Stimulated activated naive CD4-positive, alpha-beta T cell treated with Interleukin-2 at 50 U/mL for 16 hours (primary cell): Measurements from ENCODE around the gene BPIFB2.
"Not testable (repeated sequence)": the region's sequence is repeated elsewhere in the genome, so short reads cannot be mapped to it uniquely, and the experiment has no call there.

Source experiments
- DNase-seq: peaks from one replicate; lab custom pipeline; 2025; lab: John Stamatoyannopoulos, UW

Gene BPIFB2

GRCh38 chr20:32971703-32972161 is 35.8 kb upstream of the BPIFB2 start:
- no peak for DNase-seq

GRCh38 chr20:32972181-32973076 is 35.1 kb upstream of the BPIFB2 start:
- DNase-seq = peak; percentile 75

DNA sequence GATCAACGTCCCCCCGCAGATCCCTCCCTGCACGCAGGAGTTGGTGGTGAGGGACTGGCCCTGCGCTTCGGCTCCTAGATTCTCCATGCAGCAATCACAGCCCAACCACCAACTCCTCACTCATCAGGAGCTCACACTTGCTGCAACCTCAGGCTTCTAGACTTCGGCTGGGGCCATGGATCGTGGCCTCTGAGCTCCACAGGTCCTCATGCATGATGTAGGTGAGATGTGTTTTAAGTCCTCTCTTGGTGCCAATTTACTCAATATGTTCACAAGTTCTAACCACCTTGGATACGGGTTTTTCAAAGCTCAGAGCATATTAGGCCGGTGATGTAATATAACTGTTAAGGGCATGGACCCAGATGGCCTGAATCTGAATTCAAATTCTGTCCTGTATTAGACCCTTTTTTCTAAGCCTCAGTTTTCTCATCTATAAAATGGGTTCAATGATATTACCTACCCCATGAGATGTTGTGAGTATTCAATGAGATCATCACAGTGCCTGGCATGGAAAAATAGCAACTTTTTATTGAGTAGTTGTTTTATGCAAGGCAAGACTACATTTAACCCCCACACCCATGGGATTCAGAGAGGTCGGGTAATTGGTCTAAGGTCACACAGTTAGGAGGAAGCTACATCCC is 34.3 kb upstream of the BPIFB2 start:
- DNase-seq = no peak

GRCh38 chr20:32974204-32975064 is 33.1 kb upstream of the BPIFB2 start:
- not testable (repeated sequence) for DNase-seq

DNA sequence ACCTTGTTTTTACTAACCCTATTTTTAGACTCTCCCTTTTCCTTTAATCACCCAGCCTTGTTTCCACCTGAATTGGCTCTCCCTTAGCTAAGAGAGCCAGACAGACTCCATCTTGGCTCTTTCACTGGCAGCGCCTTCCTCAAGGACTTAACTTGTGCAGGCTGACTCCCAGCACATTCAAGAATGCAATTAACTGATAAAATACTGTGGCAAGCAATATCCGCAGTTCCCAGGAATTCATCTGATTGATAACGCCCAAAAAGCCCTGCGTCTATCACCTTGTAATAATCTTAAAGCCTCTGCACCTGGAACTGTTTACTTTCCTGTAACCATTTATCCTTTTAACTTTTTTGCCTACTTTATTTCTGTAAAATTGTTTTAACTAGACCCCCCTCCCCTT is 32.4 kb upstream of the BPIFB2 start:
- DNase-seq = not testable (repeated sequence)

DNA sequence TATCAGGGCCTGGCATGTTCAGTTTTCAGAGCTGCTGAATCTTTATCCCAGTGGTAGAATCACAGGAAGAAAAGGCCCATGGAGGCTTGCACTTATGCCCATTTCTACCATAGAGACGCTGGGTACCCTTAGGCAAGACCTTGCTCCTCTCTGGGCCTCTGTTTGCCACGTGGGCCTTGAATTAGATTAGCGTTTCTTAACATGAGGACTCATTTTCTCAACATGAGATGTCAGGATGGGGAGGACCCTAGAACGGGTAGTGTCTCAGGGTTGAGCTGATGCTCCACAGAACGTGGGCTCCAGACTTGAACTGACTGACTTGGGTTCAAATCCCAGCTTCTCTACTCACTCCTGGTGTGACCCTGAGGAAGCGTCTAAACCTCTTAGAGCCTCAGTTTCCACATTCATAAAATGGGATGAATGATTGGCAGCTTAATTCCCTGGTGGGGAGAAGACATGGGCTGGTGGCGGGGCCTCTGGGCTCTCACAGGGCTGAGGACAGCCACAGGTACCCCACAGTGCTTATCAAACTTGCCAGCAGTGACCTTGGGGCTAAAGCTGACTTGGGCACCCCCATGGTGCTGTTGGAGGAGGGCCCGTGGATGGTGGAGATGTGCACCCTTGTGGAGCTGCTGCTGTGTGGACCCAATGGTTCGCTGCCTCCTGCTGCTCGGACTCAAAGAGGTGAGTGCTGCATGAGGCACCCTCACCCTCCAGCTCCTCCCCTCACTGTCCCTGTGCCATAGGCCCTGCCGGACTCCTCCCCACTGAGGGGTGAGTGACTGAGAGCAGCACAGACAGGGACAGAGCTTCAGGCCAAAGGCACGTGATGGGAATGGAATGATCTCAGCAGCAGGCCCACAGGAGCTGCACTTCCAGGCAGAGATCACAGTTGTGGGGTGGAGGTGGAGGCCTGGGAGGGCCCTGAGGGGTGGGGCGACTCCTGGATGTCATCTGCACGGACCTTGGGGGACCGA is 31.5 kb upstream of the BPIFB2 start:
- DNase-seq = no peak

DNA sequence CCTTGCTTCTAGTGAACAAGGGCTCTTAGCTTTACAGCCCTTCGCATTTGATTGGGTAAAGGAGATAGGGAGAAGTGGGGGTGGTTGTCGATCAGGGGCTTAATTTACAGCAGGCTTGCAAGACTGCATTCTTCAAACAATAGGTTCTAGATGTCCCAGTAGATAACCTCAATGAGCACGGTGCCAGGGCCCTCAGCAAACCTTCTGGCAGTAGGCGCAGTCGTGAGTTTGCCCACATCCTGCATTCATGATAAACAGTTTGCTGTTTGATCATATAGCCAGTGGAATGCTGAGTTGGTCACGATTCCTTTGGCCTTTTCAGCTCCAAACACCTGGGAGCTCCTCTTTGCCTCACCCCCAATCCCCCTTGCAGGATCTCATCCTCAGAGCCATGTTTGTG is 30.8 kb upstream of the BPIFB2 start:
- DNase-seq = no peak

DNA sequence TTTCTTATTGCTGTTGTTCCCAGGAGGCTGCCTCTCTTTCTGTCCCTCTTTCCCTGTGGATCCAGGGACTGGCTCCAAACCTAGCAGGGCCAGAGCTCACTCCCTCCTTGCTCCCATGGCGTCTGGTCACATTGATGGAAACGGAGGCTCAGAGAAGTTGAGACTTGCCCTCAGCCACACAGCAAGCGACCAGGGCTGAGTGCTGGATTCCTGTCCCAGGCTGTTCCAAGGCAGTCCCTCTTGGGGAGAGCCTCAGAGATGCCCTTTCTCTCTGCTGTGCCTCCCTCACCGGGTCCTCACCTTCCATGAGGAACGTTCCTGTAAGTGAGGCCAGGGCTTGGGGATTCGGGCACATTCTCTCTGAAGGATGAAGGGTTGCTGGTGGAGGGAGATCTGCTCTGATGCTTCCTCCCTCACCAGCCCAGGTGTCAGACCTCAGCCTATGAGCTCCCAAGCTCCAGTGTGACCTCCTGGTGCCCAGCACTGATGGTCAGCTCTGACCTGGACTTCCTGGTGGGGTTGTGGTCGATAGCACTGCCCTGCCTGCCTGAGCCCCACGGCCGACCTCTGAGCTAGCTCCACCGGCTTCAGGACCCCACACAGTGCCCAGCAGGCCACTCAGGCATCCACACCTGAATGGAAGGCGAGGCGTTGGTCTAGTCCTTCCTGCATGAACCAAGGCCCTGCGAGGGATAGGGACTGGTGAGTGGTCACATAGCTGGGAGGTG is 30.1 kb upstream of the BPIFB2 start:
- DNase-seq = no peak

GRCh38 chr20:32978009-32978335 is 29.5 kb upstream of the BPIFB2 start:
- no peak for DNase-seq

DNA sequence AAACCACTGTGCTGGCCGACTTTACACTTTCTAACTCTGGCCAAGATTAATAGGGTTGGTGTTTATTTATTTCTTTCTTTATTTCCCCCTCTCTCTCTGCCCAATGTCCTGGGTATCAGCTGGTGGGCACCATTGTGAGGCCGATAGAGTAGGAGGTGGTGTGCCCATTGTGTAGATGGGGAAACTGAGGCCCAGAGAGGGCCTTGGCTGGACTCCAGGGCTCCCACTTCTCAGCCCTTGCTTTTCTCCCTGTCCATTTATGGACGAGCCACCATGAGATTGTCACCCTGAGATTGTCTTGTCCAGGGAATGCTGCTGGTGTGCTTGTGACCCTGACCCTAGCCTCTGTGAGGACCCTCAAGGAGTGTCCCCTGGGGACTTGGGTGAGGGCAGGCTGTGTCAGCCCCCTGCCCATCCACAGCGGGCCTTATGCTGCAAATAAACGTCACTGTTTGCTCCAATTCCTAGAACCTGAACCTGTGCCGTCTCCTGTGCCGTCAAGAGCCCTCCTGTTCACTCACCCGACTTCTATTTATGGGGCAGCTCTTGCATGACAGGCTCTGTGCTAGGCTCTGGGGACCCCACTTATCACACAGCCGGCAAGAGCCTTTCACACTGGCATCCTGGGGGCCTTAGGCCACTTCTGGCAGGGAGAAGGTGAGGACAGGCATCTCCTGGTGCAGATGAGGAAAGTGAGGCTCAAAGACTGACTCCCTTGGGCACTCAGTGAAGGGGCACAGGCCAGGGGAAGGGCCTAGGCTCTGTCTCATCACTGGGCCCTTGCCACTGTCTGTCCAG is 28.1 kb upstream of the BPIFB2 start:
- no peak for DNase-seq

DNA sequence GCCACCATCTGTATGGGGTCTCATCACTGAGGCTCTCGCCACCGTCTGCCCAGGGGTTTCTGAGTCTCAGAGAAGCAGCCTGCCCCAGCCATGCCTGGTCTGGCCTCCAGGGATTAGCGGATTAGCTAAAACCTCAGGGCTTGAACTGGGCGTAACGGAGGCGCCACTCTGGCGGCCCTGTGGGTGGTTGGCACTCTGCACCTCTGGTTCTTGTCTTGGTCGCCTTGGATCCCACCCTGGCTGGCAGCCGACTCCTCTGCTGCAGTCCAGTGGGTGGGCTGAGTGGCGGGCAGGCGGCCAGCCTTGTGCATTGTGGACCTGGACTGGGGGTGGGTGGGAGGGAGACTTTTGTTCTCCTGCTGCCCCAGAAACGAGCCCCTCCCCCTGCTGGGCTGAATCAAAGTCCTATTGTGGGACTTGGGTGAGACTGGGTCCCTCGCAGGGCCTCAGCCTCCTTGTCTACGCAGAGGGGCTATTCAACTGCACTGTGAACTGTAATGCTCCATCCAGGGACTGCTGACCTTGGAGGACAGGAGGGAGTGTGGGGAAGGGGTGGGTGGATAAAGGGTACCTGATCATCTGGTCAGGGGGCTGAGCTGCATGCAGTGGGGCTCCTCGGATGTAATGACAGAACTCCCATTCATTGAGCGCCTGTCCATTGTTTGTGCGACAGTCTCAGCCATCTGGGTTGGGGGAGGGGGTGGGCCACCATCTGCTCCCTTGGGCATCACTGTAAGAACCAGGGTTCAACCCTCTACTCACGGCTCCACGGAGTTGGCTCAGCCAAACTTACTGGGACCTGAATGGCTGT is 27.2 kb upstream of the BPIFB2 start:
- DNase-seq = no peak

DNA sequence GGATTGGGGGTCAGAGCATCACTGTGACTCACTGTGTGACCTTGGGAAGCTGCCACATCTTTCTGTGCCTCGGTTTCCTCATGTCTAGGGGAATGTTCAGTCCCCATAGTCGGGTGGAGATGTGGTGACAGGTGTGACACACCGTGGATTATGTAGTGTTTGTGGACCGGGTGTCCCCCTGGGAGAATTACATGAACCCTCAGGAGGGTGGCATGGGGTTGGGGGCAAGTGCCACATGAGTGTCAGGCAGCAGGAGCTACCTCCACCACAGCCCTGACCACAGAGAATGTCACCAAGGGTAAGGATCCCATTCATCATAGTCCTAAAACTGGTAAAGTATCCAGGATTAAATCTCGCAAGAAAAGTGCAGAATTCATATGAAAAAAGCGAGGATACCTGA is 26.5 kb upstream of the BPIFB2 start:
- no peak for DNase-seq

GRCh38 chr20:32982617-32983458 is 24.7 kb upstream of the BPIFB2 start:
- DNase-seq = no peak

- no peak for DNase-seq
Measured at GRCh38 chr20:32983459-32984112, 23.9 kb upstream of the BPIFB2 start.

DNA sequence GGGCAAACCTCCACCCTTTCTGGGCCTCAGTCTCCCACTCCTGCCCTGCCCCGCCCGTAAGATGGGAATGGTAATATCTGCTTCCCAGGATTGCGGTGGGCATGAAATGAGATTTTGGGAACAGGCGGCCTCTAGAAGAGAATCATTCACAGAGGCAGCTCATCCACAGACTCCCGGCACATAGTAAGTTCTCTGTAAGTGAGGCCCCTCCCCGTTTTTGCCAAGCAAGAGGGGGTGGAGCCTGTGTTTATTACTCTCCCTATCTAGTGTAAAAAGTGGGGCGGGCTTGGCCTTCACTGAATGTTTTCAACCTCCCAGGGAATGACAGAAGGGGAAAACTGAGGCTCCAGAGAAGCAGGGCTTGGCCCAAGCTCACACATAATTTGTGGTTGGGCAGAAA is 23.3 kb upstream of the BPIFB2 start:
- DNase-seq = no peak

DNA sequence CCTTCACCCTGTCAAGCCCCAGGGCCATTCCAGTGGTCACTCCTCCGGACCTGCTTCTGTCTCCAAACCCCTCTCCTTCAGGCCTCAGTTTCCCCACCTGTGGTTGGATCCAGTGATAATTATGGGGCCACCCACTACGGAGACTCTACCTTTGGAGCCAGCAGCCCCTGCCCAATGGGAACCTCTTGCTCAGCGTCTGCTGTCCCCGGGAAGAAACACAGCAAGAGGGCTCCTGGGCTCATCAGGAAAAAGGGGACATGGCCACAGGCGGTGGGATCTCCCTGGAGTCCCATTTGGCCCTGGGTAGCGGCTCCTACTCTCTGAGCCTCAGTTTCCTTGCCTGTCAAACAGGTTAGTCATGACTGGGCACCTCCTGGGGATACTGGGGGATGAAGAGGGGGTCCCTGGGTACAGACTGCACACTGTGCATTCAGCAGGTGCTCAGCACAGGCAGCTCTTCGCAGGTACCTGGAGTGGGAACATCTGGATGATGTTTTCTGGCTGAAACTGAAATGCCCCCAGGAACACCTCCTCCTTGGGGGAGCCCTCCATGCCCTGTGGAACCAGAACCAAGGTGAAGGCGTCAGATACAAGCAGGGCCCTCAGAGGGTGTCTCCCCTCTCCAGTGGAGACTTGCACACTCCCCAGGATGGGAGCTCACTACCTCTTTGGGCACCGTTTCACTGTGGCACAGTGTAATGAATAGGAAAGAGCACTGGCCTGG is 22.7 kb upstream of the BPIFB2 start:
- no peak for DNase-seq

GRCh38 chr20:32985596-32985995 is 21.9 kb upstream of the BPIFB2 start:
- DNase-seq = no peak
